GM12865 (cell line): Measurements from ENCODE around the gene SH2D3A.

Experiments
- DNase-seq: peaks from one replicate; pipeline ENCODE4 v3.0.0; 2010; ENCODE audit warnings: low read depth
- H3K4me3 ChIP-seq: 2 replicates; pipeline ENCODE4 v1.5.1; 2011; ENCODE audit warnings: mild to moderate bottlenecking, low read depth, low read length, control low read depth
- CTCF ChIP-seq: IDR thresholded peaks from 2 replicates; pipeline ENCODE4 v1.5.1; 2011; ENCODE audit warnings: low read length, control low read depth, low read depth, inconsistent platforms; ENCODE audit not compliant: insufficient read depth; ENCODE audit errors: missing control alignments

Gene SH2D3A

DNA sequence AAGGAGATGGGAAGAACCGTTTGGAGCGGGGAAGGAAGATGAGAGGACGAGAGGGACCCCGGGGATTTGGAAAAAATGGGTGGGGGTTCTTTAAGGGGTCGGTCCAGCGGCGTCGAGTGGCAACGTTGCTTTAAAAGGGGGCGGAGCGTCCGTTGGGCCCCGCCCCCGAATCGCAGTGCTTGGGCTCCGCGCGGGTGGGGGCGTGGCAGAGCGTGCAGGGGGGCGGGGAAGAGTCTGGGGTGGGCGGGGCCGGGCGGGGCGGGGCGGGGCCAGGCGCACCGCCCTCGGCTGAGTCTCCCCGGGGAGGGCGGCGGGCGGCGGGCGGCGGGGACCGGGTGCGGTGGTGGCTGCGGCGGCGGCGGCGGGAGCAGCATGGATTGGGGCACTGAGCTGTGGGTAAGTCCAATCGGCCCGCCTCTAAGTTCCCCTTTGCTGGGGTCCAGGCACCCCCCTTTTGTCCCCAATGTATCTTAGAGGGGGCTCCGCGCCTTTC is 27.8 kb downstream of the SH2D3A start, which contains the start of gene TRIP10:
TSS of gene TRIP10 (plus strand) at position 291 of the 493 bp plus-strand sequence. CDS start at position 373, 82 bp downstream.
- peak; percentile 89 for DNase-seq
- H3K4me3 ChIP-seq, result peak within 1 kb of the TSS; percentile 96
- no peak for TF ChIP-seq CTCF

DNA sequence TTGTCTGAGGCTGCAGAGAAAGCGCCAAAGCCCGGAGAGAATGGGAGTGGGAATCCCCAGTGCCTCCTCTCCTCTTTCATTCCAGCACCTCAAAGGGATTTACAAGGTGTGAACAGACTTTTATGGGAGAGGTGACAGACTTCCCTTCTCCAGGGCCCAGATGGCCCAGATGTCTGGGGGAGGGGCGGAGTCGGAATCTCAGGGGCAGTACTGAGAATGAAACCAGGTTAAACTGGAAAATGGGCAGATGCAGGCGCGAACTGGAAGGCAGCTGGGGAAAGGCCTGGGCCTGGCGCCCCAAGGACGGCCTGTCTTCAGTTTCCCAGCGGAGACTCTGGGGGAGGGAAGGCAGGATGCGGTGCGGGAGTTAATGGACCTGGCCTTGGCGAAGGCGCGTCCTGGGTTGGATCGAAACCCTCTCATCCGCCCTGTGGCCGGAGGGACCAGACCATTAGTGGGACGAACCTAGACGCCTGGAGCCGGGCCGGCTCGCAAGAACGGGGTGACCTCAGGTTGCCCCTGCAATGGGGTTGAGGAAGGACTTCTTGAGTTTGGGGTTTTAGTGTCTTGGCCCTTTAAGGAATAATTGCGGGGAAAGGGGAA is 28.3 kb downstream of the SH2D3A start:
- peak; percentile 57 for DNase-seq
- no peak for TF ChIP-seq CTCF
- H3K4me3 ChIP-seq, result peak overlapping the region; percentile 50

DNA sequence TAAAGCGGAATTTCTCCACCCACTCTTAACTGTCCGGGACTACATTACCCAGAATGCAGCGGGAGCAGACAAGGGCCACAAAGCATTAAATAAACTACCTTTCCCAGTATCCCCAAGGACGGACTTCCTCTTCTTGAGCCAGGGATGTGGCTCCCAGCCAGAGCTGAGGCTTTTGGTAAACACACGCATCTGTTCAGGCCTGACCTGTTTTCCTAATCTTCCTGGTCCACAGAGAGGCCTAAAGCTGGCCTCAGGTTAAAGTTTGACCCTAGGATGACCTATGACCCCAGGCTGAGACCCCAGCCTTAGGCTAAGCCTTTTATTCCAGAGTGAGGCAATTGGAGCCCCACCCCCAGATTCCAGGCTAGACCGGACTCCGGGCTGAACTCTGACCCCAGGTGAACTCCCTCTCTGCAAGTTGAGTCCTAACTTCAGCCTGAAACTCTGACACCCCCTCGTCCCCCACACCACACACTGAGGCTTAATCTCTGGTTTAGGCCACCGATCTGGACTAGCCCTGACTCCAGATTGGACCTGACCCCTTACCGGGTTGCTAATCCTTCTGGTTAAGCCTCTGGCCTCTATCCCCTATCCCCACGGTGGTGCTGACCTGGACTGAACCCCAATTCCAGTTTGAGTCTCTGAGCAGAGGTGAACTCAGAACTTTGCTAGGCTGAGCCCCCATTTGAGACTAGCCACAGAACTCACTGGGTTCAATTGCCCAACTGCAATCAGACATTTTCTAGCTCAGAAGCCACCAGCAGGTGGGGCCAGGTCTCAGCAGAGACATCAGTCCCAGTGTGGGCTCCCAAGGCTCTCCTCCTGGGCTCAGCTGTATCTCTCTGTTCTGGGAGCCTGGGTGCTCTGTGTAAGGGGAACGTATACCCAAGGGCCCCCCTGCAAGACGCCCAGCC is 29.1 kb downstream of the SH2D3A start:
- peak overlapping the region; percentile 50 for H3K4me3 ChIP-seq
- TF ChIP-seq CTCF, result peak; percentile 79
- peak; percentile 91 for DNase-seq

DNA sequence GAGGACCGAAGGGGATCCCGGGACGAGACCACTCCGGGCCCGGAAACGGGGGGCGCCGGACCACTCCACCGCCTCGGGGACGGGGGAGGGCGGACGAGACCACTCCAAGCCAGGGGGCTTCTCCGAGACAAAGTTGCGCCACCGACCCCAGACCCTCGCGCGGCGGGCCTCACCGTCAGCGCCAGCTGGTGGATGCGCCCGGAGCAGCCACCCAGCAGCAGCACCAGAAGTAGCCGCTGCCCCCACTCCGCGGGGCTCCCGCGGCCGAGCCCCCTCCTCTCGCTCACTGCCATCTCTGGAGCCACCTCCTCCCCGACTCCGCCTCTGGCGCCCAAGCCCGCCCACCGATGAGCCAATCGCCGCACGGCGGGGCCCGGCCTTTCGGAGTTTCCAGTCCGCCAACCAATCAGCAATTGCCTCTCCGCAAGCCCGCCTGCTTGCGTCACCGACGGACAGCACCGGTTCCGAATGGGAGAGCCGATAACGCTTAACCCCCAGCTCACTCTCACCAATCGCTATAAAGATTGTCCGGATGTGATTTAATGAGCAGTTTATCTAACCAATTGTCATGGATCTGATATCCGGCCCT is 29.9 kb downstream of the SH2D3A start, which contains the start of gene GPR108:
TSS of gene GPR108 (minus strand) at position 297 of the 589 bp plus-strand sequence. CDS start at position 293, 4 bp downstream.
- H3K4me3 ChIP-seq, result peak within 1 kb of the TSS; percentile 67
- DNase-seq, result peak; percentile 100
- TF ChIP-seq CTCF, result no peak

DNA sequence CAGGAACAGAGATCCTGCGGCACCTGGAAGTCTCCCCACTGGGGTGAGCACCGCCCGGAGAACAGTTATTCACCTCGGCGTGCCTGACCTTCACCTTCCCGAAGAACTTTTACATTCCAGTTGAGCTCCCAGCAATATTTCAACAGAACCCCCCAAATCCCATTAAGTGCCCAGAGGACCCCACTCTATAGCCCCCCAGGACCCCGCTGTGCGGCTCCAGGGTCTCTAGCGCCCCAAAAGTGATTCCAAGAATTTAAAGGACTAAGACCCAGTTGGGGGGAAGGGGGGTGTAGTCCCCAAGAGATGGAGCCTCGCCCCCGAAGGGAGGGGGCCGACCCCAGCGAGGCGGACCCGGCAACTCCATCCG is 30.3 kb downstream of the SH2D3A start:
- no peak for DNase-seq
- peak overlapping the region; percentile 67 for H3K4me3 ChIP-seq
- TF ChIP-seq CTCF, result no peak

DNA sequence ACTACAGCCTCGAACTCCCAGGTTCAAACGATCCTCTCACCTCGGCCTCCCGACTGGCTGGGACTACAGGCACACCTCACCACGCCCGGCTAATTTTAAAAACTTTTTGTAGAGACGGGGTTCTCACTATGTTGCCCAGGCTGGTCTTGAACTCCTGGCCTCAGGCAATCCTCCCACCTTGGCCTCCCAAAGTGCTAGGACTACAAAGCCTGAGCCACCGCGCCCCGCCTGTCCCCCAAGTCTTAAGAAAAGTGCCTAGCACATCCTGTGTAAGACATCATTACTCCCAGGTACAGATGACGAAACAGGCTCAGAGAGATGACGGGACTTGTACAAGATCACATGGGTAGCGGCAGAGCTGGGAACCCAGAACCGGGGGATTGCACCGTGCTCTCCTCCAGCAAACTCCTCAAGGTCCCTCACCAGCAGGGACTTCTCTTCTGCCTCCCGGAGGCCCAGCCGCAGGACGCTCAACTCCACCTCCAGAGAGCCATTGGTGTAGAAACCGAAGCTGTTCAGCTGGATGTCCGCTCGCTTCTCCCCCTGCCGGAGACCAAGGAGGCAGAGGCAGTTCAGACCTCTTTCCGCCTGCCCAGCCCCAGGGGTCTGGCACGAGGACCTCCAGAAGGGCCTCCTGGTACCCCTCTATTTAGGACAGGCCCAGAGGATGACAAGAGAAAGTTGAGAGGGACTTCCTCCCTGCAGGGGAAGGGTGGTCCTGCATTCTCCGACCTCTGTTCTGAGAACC is 30.9 kb downstream of the SH2D3A start:
- peak; percentile 92 for DNase-seq
- TF ChIP-seq CTCF, result peak; percentile 76
- peak overlapping the region; percentile 67 for H3K4me3 ChIP-seq
